Endothelial cell of umbilical vein (primary cell): ENCODE measurements around the gene PROK1. TPM values are rescaled to one million over a fixed set of nuclear protein-coding genes. Genes with fewer than 3 reads are reported as not detected.

Experiments
- BruUV-seq: library from RNA; stranded (reverse); fragments of 400-500 nt; replicated peaks from 2 replicates; lab custom pipeline; 2021; lab: Mats Ljungman, UMichigan
- CTCF ChIA-PET: fragments of 300-600, 350-600 bp; sonication (Branson Sonifier 250); formaldehyde crosslinking; loops from one replicate; lab custom pipeline; 2021; ENCODE audit warnings: antibody characterized with exemption, inconsistent platforms; lab: Charles Lee
- POLR2A ChIA-PET: fragments of 300-600, 350-600 bp; sonication (Branson Sonifier 250); formaldehyde crosslinking; loops from one replicate; lab custom pipeline; 2021; ENCODE audit warnings: antibody characterized with exemption, inconsistent platforms; lab: Charles Lee
- DNase-seq: peaks from one replicate; pipeline ENCODE4 v3.0.0-alpha.2; 2011; ENCODE audit warnings: low read depth, low spot score
- FAIRE-seq: peaks from 2 replicates; lab custom pipeline; 2011; peaks lifted over from hg19 to GRCh38; lab: Jason Lieb, UNC
- H2AFZ ChIP-seq: 2 replicates; pipeline ENCODE4 v1.6.0; 2012; ENCODE audit warnings: low read depth, low read length, control low read depth, inconsistent platforms
- H3K27ac ChIP-seq: 2 replicates; pipeline ENCODE4 v1.5.1; 2011; ENCODE audit warnings: low read depth, mild to moderate bottlenecking, control low read depth, low read length, moderate library complexity; ENCODE audit not compliant: insufficient read depth
- H3K27me3 ChIP-seq, 2 experiments: 2 replicates each; pipeline versions ENCODE4 v1.6.0 to v1.6.1; 2011; ENCODE audit warnings: low read length in 2 of 2, mixed read lengths in 1 of 2; ENCODE audit not compliant: control insufficient read depth in 2 of 2, insufficient read depth in 2 of 2
- H3K36me3 ChIP-seq, 2 experiments: 2 replicates in 1 of 2; 3 replicates in 1 of 2; pipeline ENCODE4 v1.5.1; 2011; ENCODE audit warnings: low read length in 2 of 2, mild to moderate bottlenecking in 1 of 2, moderate library complexity in 1 of 2; ENCODE audit not compliant: control insufficient read depth in 2 of 2, insufficient read depth in 2 of 2; ENCODE audit errors: extremely low read depth in 1 of 2
- H3K4me1 ChIP-seq: 3 replicates; pipeline ENCODE4 v1.5.1; 2011; ENCODE audit warnings: mild to moderate bottlenecking, low read length; ENCODE audit not compliant: control insufficient read depth, insufficient read depth; ENCODE audit errors: extremely low read depth
- H3K4me2 ChIP-seq: 2 replicates; pipeline ENCODE4 v1.6.1; 2011; ENCODE audit warnings: low read length, control low read depth, mixed read lengths; ENCODE audit not compliant: insufficient read depth
- H3K4me3 ChIP-seq, 3 experiments: fragments of 200-600 bp in 1 of 3; sonication (generic), shearing (Covaris generic) in 1 of 3; replicated peaks in 1 of 3; 2 replicates each; pipeline ENCODE4 v1.5.1; 2011 to 2016; ENCODE audit warnings: control low read depth in 3 of 3, low read length in 3 of 3, mild to moderate bottlenecking in 2 of 3, inconsistent platforms in 1 of 3, low read depth in 1 of 3, moderate library complexity in 1 of 3; ENCODE audit not compliant: insufficient read depth in 1 of 3
- H3K79me2 ChIP-seq: 2 replicates; pipeline ENCODE4 v1.6.0; 2012; ENCODE audit warnings: low read length, inconsistent platforms; ENCODE audit not compliant: control insufficient read depth, insufficient read depth
- H3K9ac ChIP-seq: replicated peaks from 2 replicates; pipeline ENCODE3; 2011; ENCODE audit warnings: low read length, control low read depth; ENCODE audit not compliant: insufficient read depth; ENCODE audit errors: extremely low read depth
- H3K9me1 ChIP-seq: replicated peaks from 3 replicates; pipeline ENCODE4 v1.6.0; 2011; ENCODE audit warnings: mild to moderate bottlenecking, low read length; ENCODE audit not compliant: control insufficient read depth, insufficient read depth; ENCODE audit errors: extremely low read depth
- H3K9me3 ChIP-seq: replicated peaks from 2 replicates; pipeline ENCODE4 v1.5.1; 2012; ENCODE audit warnings: low read length, inconsistent platforms; ENCODE audit not compliant: control insufficient read depth, insufficient read depth
- H4K20me1 ChIP-seq: replicated peaks from 2 replicates; pipeline ENCODE3; 2011; ENCODE audit warnings: mild to moderate bottlenecking, low read length; ENCODE audit not compliant: control insufficient read depth, insufficient read depth; ENCODE audit errors: extremely low read depth
- CTCF ChIP-seq, 2 donors: IDR thresholded peaks; 1 replicate in 1 of 2; 2 replicates in 1 of 2; pipeline ENCODE4 v1.5.1; 2011; ENCODE audit warnings: low read length in 2 of 2, mild to moderate bottlenecking in 2 of 2, moderate library complexity in 2 of 2, control low read depth in 1 of 2, inconsistent platforms in 1 of 2, low read depth in 1 of 2; ENCODE audit not compliant: insufficient read depth in 1 of 2; ENCODE audit errors: extremely low read depth in 1 of 2
- EZH2 ChIP-seq: IDR thresholded peaks from 2 replicates; pipeline ENCODE4 v1.6.1; 2012; ENCODE audit warnings: borderline replicate concordance, low read depth, mild to moderate bottlenecking, moderate library complexity, low read length, inconsistent platforms; ENCODE audit not compliant: severe bottlenecking
- FOS ChIP-seq: IDR thresholded peaks from 2 replicates; pipeline ENCODE4 v1.6.1; 2011; ENCODE audit warnings: mild to moderate bottlenecking, low read length, moderate library complexity, borderline replicate concordance; ENCODE audit not compliant: insufficient read depth
- GATA2 ChIP-seq: IDR thresholded peaks from 2 replicates; pipeline ENCODE4 v1.7.0; 2011; ENCODE audit warnings: low read depth, mild to moderate bottlenecking, moderate library complexity, mixed read lengths, low read length; ENCODE audit not compliant: insufficient read length, insufficient read depth
- JUN ChIP-seq: IDR thresholded peaks from 2 replicates; pipeline ENCODE4 v1.6.1; 2011; ENCODE audit warnings: borderline replicate concordance, low read depth; ENCODE audit not compliant: insufficient read length, insufficient read depth
- MYC ChIP-seq: IDR thresholded peaks from one replicate; pipeline ENCODE4 v1.6.1; 2011; ENCODE audit warnings: mild to moderate bottlenecking, low read depth, low read length
- POLR2A ChIP-seq: IDR thresholded peaks from 2 replicates; pipeline ENCODE4 v1.6.1; 2012; ENCODE audit warnings: low read depth, mild to moderate bottlenecking, control low read depth, low read length
- POLR2AphosphoS5 ChIP-seq: IDR thresholded peaks from 2 replicates; pipeline ENCODE4 v1.6.1; 2012; ENCODE audit warnings: low read depth, mild to moderate bottlenecking, control low read depth, low read length, moderate library complexity; ENCODE audit not compliant: insufficient read depth
- dilution Hi-C: fragments of 300-500 bp; cut with MboI; formaldehyde crosslinking; loops from one replicate; pipeline ENCODE4 v1.15.0; 2019; ENCODE audit warnings: low sequenced_read_pairs; ENCODE audit not compliant: extremely low pct_ligation_motif_present
- intact Hi-C: fragments of 100-400 bp; cut with micrococcal nuclease; formaldehyde crosslinking; loops from one replicate; pipeline ENCODE4 v1.10.0; 2022
- polyA plus RNA-seq, 4 experiments: library from polyadenylated mRNA; depleted of rRNA in 3 of 4; stranded (reverse) in 3 of 4; unstranded in 1 of 4; fragments of >200 nt; gene quantifications; 2 replicates each; pipeline versions ENCODE4 v1.2.1 to v1.2.3, GENCODE V29; 2011 to 2012; ENCODE audit warnings: missing spikeins in 1 of 4
- total RNA-seq: library from RNA; stranded (reverse); gene quantifications from 2 replicates; pipeline ENCODE4 v1.2.3, GENCODE V29; 2021
- TF ChIP-seq, protein P1 (sequence below): IDR thresholded peaks from 2 replicates; pipeline ENCODE4 v1.6.1; 2011; ENCODE audit not compliant: insufficient read depth, insufficient read length

Gene PROK1
- total and polyA plus RNA-seq, 2 donors (not counting 3 experiments of a cell fraction or from before 2014, with no cell fraction given): not detected

GRCh38 chr1:110489406-110489805, 38.5 kb downstream of the PROK1 start:
- H3K4me1 ChIP-seq: no peaks in the 10 kb centered on the region
- no peak for FAIRE-seq
- POLR2A ChIA-PET: no interaction called here

More at GRCh38 chr1:110489406-110489805, 38.5 kb downstream of the PROK1 start:
- H3K4me2 ChIP-seq: no peak overlapping the region
- no TSS peak for BruUV-seq
- no peak overlapping the region for H2AFZ ChIP-seq
- dilution Hi-C loops (no loop called here), intact Hi-C loops (no loop called here)
- H3K27ac ChIP-seq: no peak overlapping the region
- no peaks in the 10 kb centered on the region for H3K79me2 ChIP-seq
- H3K9me3 ChIP-seq: no peaks in the 10 kb centered on the region
- H3K9ac ChIP-seq: no peak overlapping the region
- no peaks in the 10 kb centered on the region for H3K27me3 ChIP-seq
- H3K36me3 ChIP-seq: no peaks in the 10 kb centered on the region
- no peak for DNase-seq
- CTCF ChIA-PET: no interaction called here
- H3K9me1 ChIP-seq: no peaks in the 10 kb centered on the region
- no peaks in the 10 kb centered on the region for H4K20me1 ChIP-seq
- TF ChIP-seq GATA2 (no peak), JUN (no peak), CTCF (IDR thresholded peaks at IDR 0.05; ENCODE audit: extremely low read depth in 1 of 2, insufficient read depth in 1 of 2, low read depth in 1 of 2, low read length in 2 of 2) (no peak), MYC (no peak), POLR2A (no peak), POLR2AphosphoS5 (no peak), EZH2 (no peak), FOS (no peak)
- TF ChIP-seq, protein P1, sequence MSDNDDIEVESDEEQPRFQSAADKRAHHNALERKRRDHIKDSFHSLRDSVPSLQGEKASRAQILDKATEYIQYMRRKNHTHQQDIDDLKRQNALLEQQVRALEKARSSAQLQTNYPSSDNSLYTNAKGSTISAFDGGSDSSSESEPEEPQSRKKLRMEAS: no peak
- H3K4me3 ChIP-seq: no peak overlapping the region
